Epithelial cell of proximal tubule (primary cell): ENCODE results near the gene LRRC8A. TPM values are rescaled to one million over a fixed set of nuclear protein-coding genes. Genes with fewer than 3 reads are reported as not detected.
"Not testable (repeated sequence)": the region's sequence is repeated elsewhere in the genome, so short reads cannot be mapped to it uniquely, and the experiment has no call there.

ENCODE experiments used
- DNase-seq: peaks from one replicate; pipeline ENCODE4 v3.0.0-alpha.2; 2011; ENCODE audit warnings: low read depth
- H3K4me3 ChIP-seq: 2 replicates; pipeline ENCODE4 v1.5.1; 2011; ENCODE audit warnings: low read depth, mild to moderate bottlenecking, low read length
- total RNA-seq: library from RNA; depleted of rRNA; stranded (reverse); fragments of >200 nt; gene quantifications from 2 replicates; pipeline ENCODE4 v1.2.3, GENCODE V29; 2015
- TF ChIP-seq, protein P1 (sequence below): conservative IDR thresholded peaks from 2 replicates; pipeline ENCODE4 v1.5.1; 2012; ENCODE audit warnings: low read depth, mild to moderate bottlenecking, low read length

The LRRC8A gene
- total RNA-seq, 1 donor from 2014 or later = 104 TPM

DNA sequence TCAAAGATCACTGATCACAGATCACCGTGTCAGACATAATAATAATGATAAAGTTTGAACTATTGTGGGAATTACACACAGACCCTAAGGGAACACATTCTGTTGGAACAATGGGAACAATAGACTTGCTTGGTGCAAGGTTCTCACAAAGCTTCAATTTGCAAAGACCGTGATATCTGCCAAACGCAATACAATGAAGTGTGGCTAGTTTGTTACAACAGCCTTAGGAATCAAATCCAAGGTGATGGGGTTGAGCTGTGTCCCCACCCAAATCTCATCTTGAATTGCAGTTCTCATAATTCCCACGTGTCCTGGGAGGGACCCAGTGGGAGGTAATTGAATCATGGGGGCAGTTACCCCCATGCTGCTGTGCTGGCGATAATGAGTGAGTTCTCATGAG lies 21.0 kb upstream of the LRRC8A start:
- DNase-seq = no peak
- H3K4me3 ChIP-seq = no peak overlapping the region
- TF ChIP-seq, protein P1, sequence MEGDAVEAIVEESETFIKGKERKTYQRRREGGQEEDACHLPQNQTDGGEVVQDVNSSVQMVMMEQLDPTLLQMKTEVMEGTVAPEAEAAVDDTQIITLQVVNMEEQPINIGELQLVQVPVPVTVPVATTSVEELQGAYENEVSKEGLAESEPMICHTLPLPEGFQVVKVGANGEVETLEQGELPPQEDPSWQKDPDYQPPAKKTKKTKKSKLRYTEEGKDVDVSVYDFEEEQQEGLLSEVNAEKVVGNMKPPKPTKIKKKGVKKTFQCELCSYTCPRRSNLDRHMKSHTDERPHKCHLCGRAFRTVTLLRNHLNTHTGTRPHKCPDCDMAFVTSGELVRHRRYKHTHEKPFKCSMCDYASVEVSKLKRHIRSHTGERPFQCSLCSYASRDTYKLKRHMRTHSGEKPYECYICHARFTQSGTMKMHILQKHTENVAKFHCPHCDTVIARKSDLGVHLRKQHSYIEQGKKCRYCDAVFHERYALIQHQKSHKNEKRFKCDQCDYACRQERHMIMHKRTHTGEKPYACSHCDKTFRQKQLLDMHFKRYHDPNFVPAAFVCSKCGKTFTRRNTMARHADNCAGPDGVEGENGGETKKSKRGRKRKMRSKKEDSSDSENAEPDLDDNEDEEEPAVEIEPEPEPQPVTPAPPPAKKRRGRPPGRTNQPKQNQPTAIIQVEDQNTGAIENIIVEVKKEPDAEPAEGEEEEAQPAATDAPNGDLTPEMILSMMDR = no peak

DNA sequence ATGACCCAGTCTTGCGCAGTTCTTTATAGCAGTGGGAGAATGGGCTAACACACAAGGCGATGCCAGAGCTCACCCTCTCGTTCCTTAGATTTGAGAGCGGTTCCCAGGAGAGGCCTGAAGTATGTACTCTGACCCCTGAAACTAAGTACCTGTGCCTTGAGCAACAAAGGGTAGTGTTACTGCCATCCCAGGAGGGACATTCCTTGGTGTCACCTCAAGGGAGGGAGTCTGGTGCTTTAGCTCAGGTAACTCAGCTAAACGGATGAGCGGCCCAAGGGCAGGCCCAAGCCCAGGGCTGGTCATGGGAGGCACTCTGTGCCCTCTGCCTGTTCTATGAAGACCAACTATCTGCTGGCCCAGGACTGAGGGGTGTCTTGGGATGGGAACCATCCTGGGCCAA lies 20.4 kb upstream of the LRRC8A start:
- no peak overlapping the region for H3K4me3 ChIP-seq
- no peak for DNase-seq
- TF ChIP-seq, protein P1 = no peak

DNA sequence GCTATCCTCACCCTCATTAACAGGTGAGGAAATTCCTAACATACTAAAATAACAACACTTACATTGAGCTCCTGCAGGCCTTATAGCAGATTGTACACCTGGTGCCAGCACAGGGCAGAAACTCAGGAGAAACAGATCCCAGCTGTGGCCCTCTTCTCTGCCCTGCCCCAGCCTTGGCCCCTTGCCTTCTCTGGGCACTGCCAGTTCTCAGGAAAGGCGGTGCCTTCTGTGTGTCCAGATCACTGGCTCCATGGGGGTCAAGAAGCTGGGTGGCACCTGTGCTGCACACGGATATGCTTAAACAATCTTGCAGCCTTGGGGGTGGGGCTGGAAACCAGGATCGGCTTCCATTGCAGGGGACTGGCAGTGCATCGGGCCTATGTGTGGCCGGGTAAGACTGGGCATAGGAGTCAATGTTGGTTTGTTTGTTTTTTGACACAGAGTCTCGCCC lies 19.5 kb upstream of the LRRC8A start:
- H3K4me3 ChIP-seq = no peak overlapping the region
- TF ChIP-seq, protein P1 = no peak
- DNase-seq = no peak

DNA sequence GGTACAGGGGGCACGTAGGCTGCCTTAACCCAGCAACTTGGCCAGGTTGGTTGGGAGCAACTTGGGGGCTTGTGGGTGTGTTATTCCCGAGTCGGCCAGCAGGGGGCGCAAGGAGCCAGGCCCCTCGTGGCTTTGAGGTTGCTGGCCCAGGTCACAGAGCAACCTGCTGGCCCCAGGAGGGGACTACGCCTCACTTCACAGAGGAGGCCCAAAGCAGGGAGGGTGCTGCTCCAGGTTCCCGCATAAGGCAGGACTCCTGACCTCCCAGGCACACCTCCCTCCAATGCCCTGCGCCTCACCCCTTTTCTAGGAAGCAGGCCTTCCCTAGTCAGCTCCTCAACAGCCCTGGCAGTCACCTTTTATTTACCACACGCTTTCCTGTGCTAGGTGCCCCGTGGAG lies 18.3 kb upstream of the LRRC8A start:
- DNase-seq = no peak
- TF ChIP-seq, protein P1 = peak; percentile 86
- H3K4me3 ChIP-seq = no peak overlapping the region

DNA sequence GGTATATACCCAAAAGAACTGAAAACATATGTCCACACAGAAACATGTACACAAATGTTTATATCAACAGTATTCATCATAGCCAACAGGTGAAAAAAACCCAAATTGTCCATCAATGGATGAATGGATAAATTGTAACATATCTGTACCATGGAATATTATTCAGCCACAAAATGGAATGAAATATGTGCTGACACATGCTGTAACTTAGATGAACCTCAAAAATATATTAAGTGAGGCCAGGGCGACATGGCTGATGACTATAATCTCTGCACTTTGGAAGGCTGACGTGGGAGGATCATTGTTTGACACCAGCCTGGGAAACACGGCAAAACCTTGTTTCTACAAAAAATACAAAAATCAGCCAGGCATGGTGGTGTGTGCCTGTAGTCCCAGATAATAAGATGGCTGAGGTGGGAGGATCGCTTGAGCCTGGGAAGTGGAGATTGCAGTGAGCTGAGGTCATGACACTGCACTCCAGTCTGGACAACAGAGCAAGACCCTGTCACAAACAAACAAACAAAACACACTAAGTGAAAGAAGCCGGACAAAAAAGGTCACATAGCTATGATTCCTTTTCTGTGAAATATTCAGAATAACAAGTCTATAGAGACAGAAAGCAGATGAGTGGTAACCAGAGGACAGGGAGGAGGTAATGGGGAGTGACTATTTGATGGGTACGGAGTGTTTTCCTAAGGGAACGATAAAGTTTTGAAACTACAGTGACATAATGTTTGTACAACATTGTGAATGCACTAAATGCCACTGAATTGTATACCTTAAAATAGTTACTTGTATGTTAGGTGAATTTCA lies 11.6 kb upstream of the LRRC8A start:
- no peak overlapping the region for H3K4me3 ChIP-seq
- DNase-seq = no peak
- TF ChIP-seq, protein P1 = no peak

DNA sequence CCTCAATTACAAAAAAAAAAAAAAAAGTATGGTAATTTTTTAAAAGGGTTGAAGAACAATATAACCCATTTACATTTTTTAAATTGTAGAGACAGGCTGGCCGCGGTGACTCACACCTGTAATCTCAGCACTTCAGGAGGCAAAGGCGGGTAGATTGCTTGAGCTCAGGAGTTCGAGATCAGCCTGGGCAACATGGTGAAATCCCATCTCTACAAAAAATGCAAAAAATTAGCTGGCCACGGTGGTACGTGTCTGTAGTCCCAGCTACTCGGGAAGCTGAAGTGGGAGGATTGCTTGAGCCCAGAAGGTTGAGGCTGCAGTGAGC lies 11.0 kb upstream of the LRRC8A start:
- not testable (repeated sequence) for DNase-seq, H3K4me3 ChIP-seq

DNA sequence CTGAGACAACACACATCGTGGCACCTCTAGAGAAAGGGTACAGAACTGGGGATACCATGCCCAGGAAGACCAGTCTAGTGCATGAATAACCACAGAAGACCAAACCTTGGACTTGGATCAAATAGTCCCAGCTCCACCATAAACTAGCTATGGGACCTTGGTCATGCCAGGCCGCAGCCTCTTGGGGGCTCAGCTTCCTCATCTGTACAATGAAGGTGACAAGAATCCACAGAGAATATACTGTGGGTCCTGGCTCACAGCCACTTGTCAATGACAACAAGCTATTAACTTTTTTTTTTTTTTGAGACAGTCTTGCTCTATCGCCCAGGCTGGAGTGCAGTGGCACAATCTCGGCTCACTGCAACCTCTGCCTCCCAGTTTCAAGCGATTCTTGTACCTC lies 4.1 kb upstream of the LRRC8A start:
- no peak for DNase-seq
- H3K4me3 ChIP-seq = no peak overlapping the region

More for the DNA sequence above, 4.1 kb upstream of the LRRC8A start:
- TF ChIP-seq, protein P1 = no peak
